H1 (cell line): ENCODE results near the gene WIPF3. TPM values are rescaled to one million over a fixed set of nuclear protein-coding genes. Genes with fewer than 3 reads are reported as not detected.
A peak's percentile ranks its signal among the peaks of the same experiment; 100 is the strongest.

Source experiments
- CTCF ChIA-PET: fragments of 300-600 bp; sonication (Branson Sonifier 250); formaldehyde crosslinking; loops from one replicate; lab custom pipeline; 2021; ENCODE audit not compliant: partially characterized antibody; lab: Charles Lee
- POLR2A ChIA-PET: fragments of 300-600 bp; sonication (Branson Sonifier 250); formaldehyde crosslinking; loops from one replicate; lab custom pipeline; 2021; ENCODE audit warnings: inconsistent platforms; ENCODE audit not compliant: partially characterized antibody; lab: Charles Lee
- DNase-seq, 2 experiments: peaks; one replicate each; pipeline versions ENCODE4 v3.0.0 to v3.0.0-alpha.2; 2010 to 2022; ENCODE audit warnings: low spot score in 2 of 2, low read depth in 1 of 2, mixed read lengths in 1 of 2
- FAIRE-seq: peaks from 2 replicates; lab custom pipeline; 2011; peaks lifted over from hg19 to GRCh38; lab: Jason Lieb, UNC
- H2AFZ ChIP-seq: 2 replicates; pipeline ENCODE4 v1.8.1; 2012; ENCODE audit warnings: low read length, inconsistent platforms
- H2AK5ac ChIP-seq: 2 replicates; pipeline ENCODE4 v1.6.1; 2013; ENCODE audit warnings: low read depth, low read length
- H2BK120ac ChIP-seq: replicated peaks from 2 replicates; pipeline ENCODE3; 2013; ENCODE audit warnings: low read depth, low read length, inconsistent platforms
- H2BK12ac ChIP-seq: 2 replicates; pipeline ENCODE4 v1.6.1; 2013; ENCODE audit warnings: low read depth, low read length
- H2BK15ac ChIP-seq: 2 replicates; pipeline ENCODE4 v1.6.1; 2013; ENCODE audit warnings: low read length
- H2BK20ac ChIP-seq: 2 replicates; pipeline ENCODE4 v1.6.1; 2013; ENCODE audit warnings: low read length
- H2BK5ac ChIP-seq: 2 replicates; pipeline ENCODE4 v1.6.1; 2013; ENCODE audit warnings: low read depth, low read length
- H3K14ac ChIP-seq: 2 replicates; pipeline ENCODE4 v1.6.1; 2013; ENCODE audit warnings: inconsistent platforms; ENCODE audit not compliant: insufficient read length
- H3K18ac ChIP-seq: 2 replicates; pipeline ENCODE4 v1.6.1; 2013; ENCODE audit warnings: low read length; ENCODE audit errors: extremely low read depth
- H3K23ac ChIP-seq: 2 replicates; pipeline ENCODE4 v1.6.1; 2013; ENCODE audit warnings: inconsistent platforms; ENCODE audit not compliant: insufficient read length
- H3K23me2 ChIP-seq: 2 replicates; pipeline ENCODE4 v1.6.1; 2013; ENCODE audit warnings: low read depth, low read length
- H3K27ac ChIP-seq: 2 replicates; pipeline ENCODE4 v1.6.1; 2011; ENCODE audit warnings: low read depth, low read length, inconsistent platforms
- H3K27me3 ChIP-seq, 4 experiments: replicated peaks in 1 of 4; 1 replicate in 1 of 4; 2 replicates in 3 of 4; pipeline versions ENCODE4 v1.6.1 to v1.8.1; 2011 to 2013; ENCODE audit warnings: low read length in 3 of 4, mild to moderate bottlenecking in 3 of 4, inconsistent platforms in 2 of 4, mixed read lengths in 2 of 4, moderate library complexity in 1 of 4; ENCODE audit not compliant: control insufficient read depth in 3 of 4, insufficient read depth in 3 of 4; ENCODE audit errors: extremely low read depth in 1 of 4
- H3K36me3 ChIP-seq, 4 experiments: 2 replicates each; pipeline versions ENCODE4 v1.6.1 to v1.8.1; 2011 to 2013; ENCODE audit warnings: mild to moderate bottlenecking in 4 of 4, low read length in 3 of 4, moderate library complexity in 2 of 4, control low read depth in 1 of 4, inconsistent platforms in 1 of 4; ENCODE audit not compliant: insufficient read depth in 4 of 4, control insufficient read depth in 2 of 4
- H3K4ac ChIP-seq: replicated peaks from 2 replicates; pipeline ENCODE3; 2013; ENCODE audit warnings: low read length, low read depth, mixed read lengths, inconsistent platforms; ENCODE audit not compliant: insufficient read length
- H3K4me1 ChIP-seq, 4 experiments: replicated peaks in 1 of 4; 1 replicate in 1 of 4; 2 replicates in 3 of 4; pipeline versions ENCODE4 v1.6.1 to v1.8.1; 2011 to 2013; ENCODE audit warnings: low read length in 3 of 4, inconsistent platforms in 2 of 4, mixed read lengths in 1 of 4; ENCODE audit not compliant: insufficient read depth in 4 of 4, control insufficient read depth in 3 of 4
- H3K4me2 ChIP-seq, 2 experiments: 2 replicates each; pipeline versions ENCODE4 v1.6.1 to v1.8.1; 2011 to 2013; ENCODE audit warnings: low read depth in 2 of 2, low read length in 2 of 2, control low read depth in 1 of 2, inconsistent platforms in 1 of 2, mild to moderate bottlenecking in 1 of 2; ENCODE audit not compliant: insufficient read depth in 1 of 2
- H3K4me3 ChIP-seq, 4 experiments: fragments of 200-600, 300-600 bp in 1 of 4; sonication (generic), shearing (Covaris generic), sonication (Bioruptor Twin) in 1 of 4; 2 replicates each; pipeline versions ENCODE4 v1.5.1 to v1.8.1; 2011 to 2016; ENCODE audit warnings: low read length in 4 of 4, low read depth in 3 of 4, control low read depth in 2 of 4, inconsistent platforms in 2 of 4, mild to moderate bottlenecking in 2 of 4, mixed read lengths in 1 of 4, moderate library complexity in 1 of 4; ENCODE audit not compliant: insufficient read depth in 2 of 4; ENCODE audit errors: extremely low read depth in 1 of 4
- H3K56ac ChIP-seq: replicated peaks from 2 replicates; pipeline ENCODE3; 2013; ENCODE audit warnings: low read depth, mild to moderate bottlenecking, mixed read lengths, low read length, inconsistent platforms; ENCODE audit not compliant: insufficient read length
- H3K79me1 ChIP-seq: 2 replicates; pipeline ENCODE4 v1.6.1; 2013; ENCODE audit warnings: low read depth, low read length, control low read depth
- H3K79me2 ChIP-seq, 2 experiments: 2 replicates each; pipeline versions ENCODE4 v1.6.1 to v1.8.1; 2012 to 2013; ENCODE audit warnings: low read length in 2 of 2, mild to moderate bottlenecking in 2 of 2, inconsistent platforms in 1 of 2; ENCODE audit not compliant: insufficient read depth in 2 of 2, control insufficient read depth in 1 of 2
- H3K9ac ChIP-seq, 4 experiments: replicated peaks in 1 of 4; 1 replicate in 1 of 4; 2 replicates in 3 of 4; pipeline versions ENCODE4 v1.6.1 to v1.8.1; 2011 to 2013; ENCODE audit warnings: low read depth in 3 of 4, low read length in 3 of 4, control low read depth in 2 of 4, mild to moderate bottlenecking in 2 of 4, moderate library complexity in 2 of 4, inconsistent platforms in 1 of 4; ENCODE audit errors: extremely low read depth in 1 of 4
- H3K9me3 ChIP-seq, 2 experiments: 2 replicates each; pipeline versions ENCODE4 v1.6.1 to v1.8.1; 2012 to 2013; ENCODE audit warnings: mild to moderate bottlenecking in 2 of 2, moderate library complexity in 2 of 2, control low read depth in 1 of 2, inconsistent platforms in 1 of 2, low read depth in 1 of 2, low read length in 1 of 2, mixed read lengths in 1 of 2; ENCODE audit not compliant: insufficient read depth in 2 of 2
- H4K20me1 ChIP-seq, 2 experiments: replicated peaks in 1 of 2; 2 replicates each; pipeline versions ENCODE3 to v1.8.1; 2011 to 2013; ENCODE audit warnings: inconsistent platforms in 2 of 2, low read length in 2 of 2, mild to moderate bottlenecking in 1 of 2; ENCODE audit not compliant: insufficient read depth in 2 of 2, control insufficient read depth in 1 of 2
- H4K5ac ChIP-seq: 2 replicates; pipeline ENCODE4 v1.6.1; 2013; ENCODE audit warnings: low read length, low read depth, mixed read lengths, inconsistent platforms; ENCODE audit not compliant: insufficient read length
- H4K8ac ChIP-seq: 2 replicates; pipeline ENCODE4 v1.8.0; 2013; ENCODE audit warnings: mild to moderate bottlenecking, moderate library complexity, low read length, inconsistent platforms; ENCODE audit not compliant: insufficient read depth; ENCODE audit errors: extremely low read depth
- H4K91ac ChIP-seq: replicated peaks from 2 replicates; pipeline ENCODE3; 2013; ENCODE audit warnings: low read length, mixed read lengths, inconsistent platforms; ENCODE audit not compliant: insufficient read length
- BRCA1 ChIP-seq: IDR thresholded peaks from 2 replicates; pipeline ENCODE4 v1.6.1; 2012; ENCODE audit warnings: low read depth, low read length, improper control_type of control experiment
- GTF2F1 ChIP-seq: IDR thresholded peaks from 2 replicates; pipeline ENCODE4 v1.6.1; 2012; ENCODE audit warnings: low read depth, low read length, improper control_type of control experiment, borderline replicate concordance
- SIN3A ChIP-seq, 2 experiments: IDR thresholded peaks in 1 of 2; conservative IDR thresholded peaks in 1 of 2; 2 replicates each; pipeline ENCODE4 v1.6.1; 2011 to 2012; ENCODE audit warnings: low read length in 2 of 2, improper control_type of control experiment in 1 of 2, low read depth in 1 of 2, mild to moderate bottlenecking in 1 of 2
- WGBS, 2 experiments: shearing (Covaris generic) in 1 of 2; methylation state at CpG; one replicate each; pipeline versions ENCODE4 v1.1.6 to v1.1.7; 2013 to 2015; ENCODE audit warnings: low lambda C conversion rate in 2 of 2, mixed read lengths in 2 of 2, inconsistent platforms in 1 of 2, low coverage in 1 of 2, missing lambda C conversion rate in 1 of 2; ENCODE audit not compliant: insufficient replicate concordance in 2 of 2, insufficient coverage in 1 of 2, insufficient read length in 1 of 2; ENCODE audit errors: extremely low coverage in 1 of 2, missing lambda C conversion rate in 1 of 2; 5-methylcytosine and 5-hydroxymethylcytosine counted together
- polyA plus RNA-seq, 7 experiments: library from polyadenylated mRNA; depleted of rRNA in 3 of 7; stranded (reverse) in 5 of 7; unstranded in 2 of 7; fragments of >200 nt in 5 of 7; fragments of 200-250 nt in 2 of 7; gene quantifications; 1 replicate in 5 of 7; 2 replicates in 1 of 7; 4 replicates in 1 of 7; pipeline versions ENCODE4 v1.2.1 to v1.2.3, GENCODE V29; 2011 to 2013; ENCODE audit warnings: missing spikeins in 2 of 7, mixed read lengths in 2 of 7
- total RNA-seq: library from RNA; stranded (reverse); fragmentation: NEBNext Ultra II Directional; extraction: Animal tissue kit (Norgen Biotek cat#: 25700); gene quantifications from 2 replicates; pipeline ENCODE4 v1.2.1, GENCODE V29; 2021
- TF ChIP-seq, protein P1 (sequence below): IDR thresholded peaks from 2 replicates; pipeline ENCODE4 v1.6.1; 2011; ENCODE audit warnings: low read depth, mild to moderate bottlenecking, low read length; ENCODE audit not compliant: insufficient read depth

WIPF3 gene
- total and polyA plus RNA-seq, 2 of the 8 experiments (the other 6 are each of a cell fraction or from before 2014, with no cell fraction given): 5.0 to 12.1 TPM

DNA sequence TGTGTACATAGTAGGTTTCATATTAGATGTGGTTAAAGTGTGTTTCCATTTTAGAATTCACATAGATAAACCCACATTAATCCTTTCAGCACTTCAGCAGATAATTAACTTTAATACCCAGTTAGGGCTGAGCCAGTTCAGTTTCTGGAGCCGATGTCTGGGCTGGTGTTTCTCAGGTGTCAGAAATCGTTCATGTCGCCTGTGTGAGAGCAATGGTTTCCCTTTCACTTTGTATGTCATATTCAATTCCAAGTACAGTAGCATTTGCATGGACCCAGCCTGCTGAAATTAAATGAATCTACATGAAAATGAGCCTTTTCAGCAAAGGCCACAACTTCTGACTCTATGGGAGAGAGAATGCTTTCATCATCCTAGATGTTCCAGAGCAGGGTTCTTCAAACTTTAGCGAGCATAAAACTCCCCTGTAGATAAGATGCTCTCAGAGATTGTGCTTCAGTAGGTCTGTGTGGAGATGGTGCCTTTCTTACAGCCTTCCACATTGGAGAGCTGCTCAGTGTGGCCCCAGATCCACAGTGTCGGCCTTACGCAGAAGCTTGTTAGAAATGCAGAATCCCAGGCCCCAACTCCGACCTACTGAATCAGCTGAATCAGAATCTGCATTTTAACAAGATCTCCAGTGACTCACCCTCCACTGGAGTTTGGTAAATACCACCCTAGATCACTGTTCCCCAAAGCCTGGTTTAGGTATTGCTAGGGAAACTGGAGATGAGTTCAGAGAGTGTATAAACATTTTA lies 19.6 kb downstream of the WIPF3 start:
- FAIRE-seq: no peak
- H3K9ac ChIP-seq: no peak overlapping the region
- DNase-seq: peak in 1 of 2 experiments; percentile 42
- ChIA-PET POLR2A (no interaction called here), CTCF (no interaction called here)
- H3K4me3 ChIP-seq: no peak overlapping the region
- WGBS, 2 experiments: 71% methylated on average over 7 of the region's 7 CpGs; no CpG with 5 or more reads in 1 of the 2 experiments
- H3K36me3 ChIP-seq: no peaks in the 10 kb centered on the region
- peaks cover 0 to 7% (median 5%) of the 10 kb centered on the region in 4 experiments; a peak in 5 of 7 replicates for H3K4me1 ChIP-seq
- H2BK15ac ChIP-seq: no peak overlapping the region
- H2AK5ac ChIP-seq: no peak overlapping the region
- H2BK120ac ChIP-seq: no peak overlapping the region
- no peak overlapping the region for H4K5ac ChIP-seq
- no peaks in the 10 kb centered on the region for H3K9me3 ChIP-seq
- peak overlapping the region in 1 of 2 experiments; percentile 32; a peak in 2 of 4 replicates for H3K4me2 ChIP-seq
- H3K23me2 ChIP-seq: no peaks in the 10 kb centered on the region
- no peak overlapping the region for H4K91ac ChIP-seq
- no peak overlapping the region for H3K4ac ChIP-seq
- H2BK12ac ChIP-seq: no peak overlapping the region
- no peak overlapping the region for H2BK5ac ChIP-seq
- no peak overlapping the region for H3K27ac ChIP-seq
- H4K20me1 ChIP-seq: no peaks in the 10 kb centered on the region
- no peak overlapping the region for H4K8ac ChIP-seq
- H3K18ac ChIP-seq: no peak overlapping the region
- no peaks in the 10 kb centered on the region for H3K27me3 ChIP-seq
- no peaks in the 10 kb centered on the region for H3K79me1 ChIP-seq
- no peak overlapping the region for H2BK20ac ChIP-seq
- H3K14ac ChIP-seq: no peak overlapping the region
- no peaks in the 10 kb centered on the region for H3K79me2 ChIP-seq
- no peak overlapping the region for H2AFZ ChIP-seq
- no peak overlapping the region for H3K23ac ChIP-seq
- H3K56ac ChIP-seq: no peak overlapping the region
- TF ChIP-seq SIN3A (conservative IDR thresholded peaks at IDR 0.05 in 1 of 2, IDR thresholded peaks at IDR 0.05 in 1 of 2; ENCODE audit: low read depth in 1 of 2, low read length in 2 of 2): no peak
- TF ChIP-seq BRCA1: no peak
- TF ChIP-seq, protein P1, sequence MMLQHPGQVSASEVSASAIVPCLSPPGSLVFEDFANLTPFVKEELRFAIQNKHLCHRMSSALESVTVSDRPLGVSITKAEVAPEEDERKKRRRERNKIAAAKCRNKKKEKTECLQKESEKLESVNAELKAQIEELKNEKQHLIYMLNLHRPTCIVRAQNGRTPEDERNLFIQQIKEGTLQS: no peak
- TF ChIP-seq GTF2F1: no peak
